Upper lobe of right lung (tissue), 1 donor: Measurements from ENCODE around the gene ZSWIM6. TPM values are rescaled to one million over a fixed set of nuclear protein-coding genes. Genes with fewer than 3 reads are reported as not detected.
A peak's percentile ranks its signal among the peaks of the same experiment; 100 is the strongest.

Experiments
- ATAC-seq: fragments of 200-7000 bp; cut with Tn5 transposase; one replicate; pipeline ENCODE4 v1.9.1; 2020; ENCODE audit warnings: mild to moderate bottlenecking, moderate library complexity
- DNase-seq: peaks from one replicate; pipeline ENCODE4 v3.0.0-alpha.2; 2020
- H3K27ac ChIP-seq: fragments of 200-600 bp; one replicate; pipeline ENCODE4 v1.8.0; 2022
- H3K27me3 ChIP-seq: fragments of 200-600 bp; one replicate; pipeline ENCODE4 v1.8.0; 2022; ENCODE audit warnings: mild to moderate bottlenecking
- H3K36me3 ChIP-seq: fragments of 200-600 bp; one replicate; pipeline ENCODE4 v1.8.0; 2022
- H3K4me1 ChIP-seq: fragments of 200-600 bp; one replicate; pipeline ENCODE4 v1.8.0; 2022
- H3K4me3 ChIP-seq: fragments of 200-600 bp; one replicate; pipeline ENCODE4 v1.8.0; 2022; ENCODE audit warnings: mild to moderate bottlenecking
- H3K9me3 ChIP-seq: fragments of 200-600 bp; one replicate; pipeline ENCODE4 v1.8.0; 2022
- CTCF ChIP-seq: fragments of 200-600 bp; IDR thresholded peaks from one replicate; pipeline ENCODE4 v1.8.0; 2022; ENCODE audit warnings: antibody characterized with exemption
- intact Hi-C: fragments of 100-400 bp; cut with DNase I; formaldehyde crosslinking; loops from one replicate; pipeline ENCODE4 v1.11.0; 2022
- total RNA-seq: library from RNA; stranded (reverse); fragmentation: NEBNext Ultra II Directional; extraction: Animal tissue kit (Norgen Biotek cat#: 25700); gene quantifications from one replicate; pipeline ENCODE4 v1.2.1, GENCODE V29; 2021
- donor health status: DM: no; HTN: yes; CAD: no; lungs with severe emphysema.

ZSWIM6 gene
- total RNA-seq, 1 donor from 2014 or later: 15.7 TPM

DNA sequence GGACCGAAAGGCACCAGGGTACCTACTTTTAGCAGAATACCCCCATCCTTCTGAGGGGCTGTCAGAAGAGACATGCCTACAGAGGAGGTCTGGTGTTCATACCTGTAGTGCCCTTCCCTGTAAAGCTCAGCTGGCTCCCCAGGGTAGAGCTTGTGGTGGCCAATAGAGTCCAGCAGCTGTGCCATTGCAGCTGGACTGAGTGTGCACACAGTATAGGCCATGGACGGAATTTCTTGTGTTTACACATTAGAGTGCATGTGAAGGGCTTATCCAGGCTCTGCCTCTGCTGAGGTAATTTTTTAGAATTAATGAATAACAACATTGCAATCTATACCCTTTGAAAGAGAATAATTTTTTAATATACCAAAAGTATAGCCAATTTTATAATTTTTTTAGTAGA is 191.0 kb downstream of the ZSWIM6 start:
- no peak for TF ChIP-seq CTCF
- no peaks in the 10 kb centered on the region for H3K9me3 ChIP-seq
- intact Hi-C loops: no loop called here
- H3K27ac ChIP-seq: no peak overlapping the region
- no peaks in the 10 kb centered on the region for H3K27me3 ChIP-seq
- no peaks in the 10 kb centered on the region for H3K4me1 ChIP-seq
- ATAC-seq (peak; percentile 10), DNase-seq (no peak)
- no peak overlapping the region for H3K4me3 ChIP-seq
- peaks cover 8% of the 10 kb centered on the region for H3K36me3 ChIP-seq

- Histone ChIP-seq H3K27me3 (no peaks in the 10 kb centered on the region), H3K27ac (no peak overlapping the region), H3K36me3 (peaks cover 8% of the 10 kb centered on the region), H3K4me3 (no peak overlapping the region), H3K9me3 (no peaks in the 10 kb centered on the region), H3K4me1 (no peaks in the 10 kb centered on the region)
- intact Hi-C loops: no loop called here
- ATAC-seq (no peak), DNase-seq (no peak)
- TF ChIP-seq CTCF: no peak
Observed at GRCh38 chr5:61523997-61524396, 191.9 kb downstream of the ZSWIM6 start.

GRCh38 chr5:61525512-61526206 is 193.6 kb downstream of the ZSWIM6 start:
- intact Hi-C loops: no loop called here
- Histone ChIP-seq H3K36me3 (peaks cover 20% of the 10 kb centered on the region), H3K9me3 (no peaks in the 10 kb centered on the region), H3K4me1 (no peaks in the 10 kb centered on the region), H3K27me3 (no peaks in the 10 kb centered on the region), H3K4me3 (no peak overlapping the region), H3K27ac (no peak overlapping the region)
- no peak for ATAC-seq
- no peak for TF ChIP-seq CTCF
- DNase-seq: no peak

DNA sequence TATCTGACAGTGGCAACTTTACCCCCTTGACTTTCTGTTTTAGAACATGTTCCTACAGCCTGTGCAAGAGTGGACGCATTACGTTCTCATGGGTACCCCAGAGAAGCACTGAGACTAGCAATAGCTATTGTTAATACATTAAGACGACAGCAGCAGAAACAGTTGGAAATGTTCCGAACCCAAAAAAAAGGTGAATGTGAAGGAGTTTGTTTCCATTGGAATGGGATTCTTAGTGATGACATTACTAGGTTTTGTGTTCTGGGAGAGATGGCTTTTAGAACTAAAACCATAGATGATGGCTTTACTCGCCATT is 194.1 kb downstream of the ZSWIM6 start:
- Histone ChIP-seq H3K27ac (no peak overlapping the region), H3K4me3 (no peak overlapping the region), H3K4me1 (no peaks in the 10 kb centered on the region), H3K9me3 (no peaks in the 10 kb centered on the region), H3K27me3 (no peaks in the 10 kb centered on the region), H3K36me3 (peaks cover 20% of the 10 kb centered on the region)
- no peak for TF ChIP-seq CTCF
- intact Hi-C loops: no loop called here
- no peak for DNase-seq
- ATAC-seq: no peak

GRCh38 chr5:61532983-61533382 is 200.9 kb downstream of the ZSWIM6 start:
- Histone ChIP-seq H3K4me3 (no peak overlapping the region), H3K9me3 (peaks cover 5% of the 10 kb centered on the region), H3K27me3 (no peaks in the 10 kb centered on the region), H3K27ac (no peak overlapping the region), H3K4me1 (no peaks in the 10 kb centered on the region), H3K36me3 (peaks cover 50% of the 10 kb centered on the region)
- ATAC-seq (no peak), DNase-seq (no peak)
- TF ChIP-seq CTCF: no peak
- intact Hi-C loops: no loop called here
